ENCODE results near the gene LYPLA2. TPM values are rescaled to one million over a fixed set of nuclear protein-coding genes. Genes with fewer than 3 reads are reported as not detected.
"Not testable (repeated sequence)": the region's sequence is repeated elsewhere in the genome, so short reads cannot be mapped to it uniquely, and the experiment has no call there.

The LYPLA2 gene
- total RNA-seq, 2 experiments from 2014 or later = 37.4 to 37.7 TPM

GRCh38 chr1:23824711-23825075 lies 33.7 kb downstream of the LYPLA2 start:
- H3K36me3 ChIP-seq (ENCODE audit: insufficient read depth, low read length) = no peaks in the 10 kb centered on the region
- peak overlapping the region; percentile 84 to 92 for H3K27ac ChIP-seq (ENCODE audit: low read depth in 1 of 2, low read length in 2 of 2)
- no peaks in the 10 kb centered on the region for H3K27me3 ChIP-seq (ENCODE audit: control insufficient read depth in 1 of 2, insufficient read depth in 2 of 2, low read length in 2 of 2)
- intact Hi-C loops (cut with DNase I, micrococcal nuclease) = loop anchor here (1.0 to 10.0 kb wide), 4 partner anchors 14 to 1510 kb away; partner anchors contain the start of genes FUCA1 (in 1 of the 2) and TMEM50A (in 1 of the 2)
- Mint-ChIP-seq H3K9me3 (no peaks in the 10 kb centered on the region), H3K27me3 (no peaks in the 10 kb centered on the region), H3K27ac (peak overlapping the region; percentile 96), H3K4me3 (peak overlapping the region; percentile 96), H3K36me3 (ENCODE audit: low read depth) (peaks cover 19% of the 10 kb centered on the region), H3K4me1 (ENCODE audit: low read depth) (peaks cover 20% of the 10 kb centered on the region)
- TF ChIP-seq, protein P1, sequence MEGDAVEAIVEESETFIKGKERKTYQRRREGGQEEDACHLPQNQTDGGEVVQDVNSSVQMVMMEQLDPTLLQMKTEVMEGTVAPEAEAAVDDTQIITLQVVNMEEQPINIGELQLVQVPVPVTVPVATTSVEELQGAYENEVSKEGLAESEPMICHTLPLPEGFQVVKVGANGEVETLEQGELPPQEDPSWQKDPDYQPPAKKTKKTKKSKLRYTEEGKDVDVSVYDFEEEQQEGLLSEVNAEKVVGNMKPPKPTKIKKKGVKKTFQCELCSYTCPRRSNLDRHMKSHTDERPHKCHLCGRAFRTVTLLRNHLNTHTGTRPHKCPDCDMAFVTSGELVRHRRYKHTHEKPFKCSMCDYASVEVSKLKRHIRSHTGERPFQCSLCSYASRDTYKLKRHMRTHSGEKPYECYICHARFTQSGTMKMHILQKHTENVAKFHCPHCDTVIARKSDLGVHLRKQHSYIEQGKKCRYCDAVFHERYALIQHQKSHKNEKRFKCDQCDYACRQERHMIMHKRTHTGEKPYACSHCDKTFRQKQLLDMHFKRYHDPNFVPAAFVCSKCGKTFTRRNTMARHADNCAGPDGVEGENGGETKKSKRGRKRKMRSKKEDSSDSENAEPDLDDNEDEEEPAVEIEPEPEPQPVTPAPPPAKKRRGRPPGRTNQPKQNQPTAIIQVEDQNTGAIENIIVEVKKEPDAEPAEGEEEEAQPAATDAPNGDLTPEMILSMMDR (IDR thresholded peaks at IDR 0.05) = no peak
- CTCF ChIA-PET = interaction anchor here (0.9 to 5.5 kb wide), 3 partner anchors 14 to 133 kb away, joined by 3 to 44 read pairs (median 7); partner anchors contain the start of gene RPL11
- ATAC-seq (ENCODE audit: poor library complexity) (peak; percentile 12), DNase-seq (no peak)
- peak overlapping the region; percentile 93 for H3K4me3 ChIP-seq (ENCODE audit: low read length)
- POLR2A ChIA-PET = interaction anchor here (0.9 to 2.3 kb wide), 12 partner anchors 15 to 456 kb away, joined by 3 to 32 read pairs (median 4); partner anchors contain the start of genes ELOA, GALE, PITHD1 and PNRC2
- peaks cover 15% of the 10 kb centered on the region for H3K4me1 ChIP-seq (ENCODE audit: insufficient read depth, low read length)
- H3K9me3 ChIP-seq (ENCODE audit: control insufficient read depth in 1 of 2, insufficient read depth in 1 of 2, low read length in 2 of 2) = no peaks in the 10 kb centered on the region

DNA sequence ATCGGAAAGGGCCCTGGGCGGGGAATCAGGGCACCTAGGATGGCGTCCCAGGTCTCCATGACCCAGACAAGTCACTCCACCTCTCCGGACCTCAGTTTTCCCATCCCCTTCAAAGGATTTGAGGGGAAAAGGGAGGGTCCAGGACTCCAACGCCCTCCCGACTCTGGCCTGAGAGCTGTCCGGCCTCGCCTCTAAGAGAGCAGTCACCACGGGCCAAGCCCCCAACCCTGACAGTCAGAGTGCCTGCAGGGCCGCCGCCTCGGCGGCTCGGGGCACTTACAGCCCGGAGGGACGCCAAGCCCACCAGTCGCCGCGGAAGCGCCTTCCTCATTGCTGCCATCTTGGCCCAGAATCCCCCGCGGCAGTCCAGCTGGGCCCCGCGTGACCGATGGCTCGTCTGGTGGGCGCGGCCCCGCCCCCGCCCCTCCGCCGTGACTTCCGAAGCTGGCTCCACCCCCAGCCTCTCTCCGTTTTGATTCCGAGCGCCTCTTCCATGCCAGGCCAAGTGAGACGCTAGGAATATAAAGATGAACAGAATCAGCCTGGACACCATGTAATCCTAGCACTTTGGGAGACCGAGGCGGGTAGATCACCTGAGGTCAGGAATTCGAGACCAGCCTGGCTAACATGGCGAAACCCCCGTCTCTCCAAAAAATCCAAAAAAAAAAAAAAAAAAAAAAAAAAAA lies 34.3 kb downstream of the LYPLA2 start, which contains the start of gene HMGCL:
Gene HMGCL, minus strand, starts transcription at position 354 of the 686 bp plus-strand sequence. Its CDS starts 14 bp downstream, at position 340.
- peak within 1 kb of the TSS; percentile 96 for H3K4me3 Mint-ChIP-seq
- Histone ChIP-seq H3K9me3 (ENCODE audit: control insufficient read depth in 1 of 2, insufficient read depth in 1 of 2, low read length in 2 of 2) (no peaks in the 10 kb centered on the region), H3K27ac (ENCODE audit: low read depth in 1 of 2, low read length in 2 of 2) (peak within 1 kb of the TSS; percentile 84 to 92), H3K36me3 (ENCODE audit: insufficient read depth, low read length) (no peaks in the 10 kb centered on the region), H3K4me1 (ENCODE audit: insufficient read depth, low read length) (peaks cover 15% of the 10 kb centered on the region), H3K4me3 (ENCODE audit: low read length) (peak within 1 kb of the TSS; percentile 93), H3K27me3 (ENCODE audit: control insufficient read depth in 1 of 2, insufficient read depth in 2 of 2, low read length in 2 of 2) (no peaks in the 10 kb centered on the region)
- ATAC-seq (ENCODE audit: poor library complexity) (peak; percentile 94), DNase-seq (peak; percentile 72 to 94 (median 83))
- H3K36me3 Mint-ChIP-seq (ENCODE audit: low read depth) = peaks cover 16% of the 10 kb centered on the region
- H3K27me3 Mint-ChIP-seq = no peaks in the 10 kb centered on the region
- CTCF ChIA-PET = interaction anchor here (0.9 to 5.5 kb wide), 4 partner anchors 15 to 134 kb away, joined by 3 to 44 read pairs (median 6); partner anchors contain the start of genes LYPLA2 and RPL11
- intact Hi-C loops (cut with DNase I, micrococcal nuclease) = loop anchor here (1.0 to 10.0 kb wide), 4 partner anchors 13 to 1510 kb away; partner anchors contain the start of genes FUCA1 (in 1 of the 2) and TMEM50A (in 1 of the 2)
- peak within 1 kb of the TSS; percentile 96 for H3K27ac Mint-ChIP-seq
- peaks cover 20% of the 10 kb centered on the region for H3K4me1 Mint-ChIP-seq (ENCODE audit: low read depth)
- POLR2A ChIA-PET = interaction anchor here (0.6 to 2.3 kb wide), 18 partner anchors 14 to 1019 kb away, joined by 3 to 32 read pairs (median 3); partner anchors contain the start of genes ELOA, GALE, HNRNPR and PITHD1
- H3K9me3 Mint-ChIP-seq = no peaks in the 10 kb centered on the region
- TF ChIP-seq, protein P1 (IDR thresholded peaks at IDR 0.05) = no peak

DNA sequence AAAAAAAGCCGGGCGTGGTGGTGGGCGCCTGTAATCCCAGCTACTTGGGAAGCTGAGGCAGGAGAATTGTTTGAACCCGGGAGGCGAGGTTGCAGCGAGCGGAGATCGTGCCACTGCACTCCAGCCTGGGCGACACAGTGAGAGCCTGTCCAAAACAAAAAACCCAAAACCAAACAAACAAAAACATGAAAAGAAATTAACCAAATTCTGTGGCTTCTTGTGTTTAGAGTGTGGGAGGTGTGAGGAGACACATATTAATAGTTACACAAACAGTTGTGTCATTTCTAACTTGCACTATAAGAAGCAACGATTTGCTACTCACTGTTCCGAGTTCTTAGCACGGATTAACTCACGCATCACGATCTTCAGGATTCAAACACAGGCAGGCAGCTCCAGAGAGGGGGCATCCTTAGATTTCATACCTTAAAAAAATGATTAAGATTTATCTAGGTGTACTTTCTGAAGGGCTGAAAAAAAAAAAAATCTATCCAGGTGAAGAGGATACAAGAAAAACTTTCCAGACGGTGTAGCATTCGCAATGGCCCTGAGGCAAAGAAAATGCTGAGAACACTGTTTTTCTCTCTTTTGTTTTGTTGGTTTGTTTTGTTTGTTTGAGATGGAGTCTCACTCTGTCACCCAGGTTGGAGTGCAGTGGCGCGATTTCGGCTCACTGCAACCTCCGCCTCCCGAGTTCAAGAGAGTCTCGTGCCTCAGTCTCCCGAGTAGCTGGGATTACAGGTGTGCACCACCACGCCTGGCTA lies 35.0 kb downstream of the LYPLA2 start:
- no peaks in the 10 kb centered on the region for H3K9me3 ChIP-seq (ENCODE audit: control insufficient read depth in 1 of 2, insufficient read depth in 1 of 2, low read length in 2 of 2)
- TF ChIP-seq, protein P1 (IDR thresholded peaks at IDR 0.05) = no peak
- no peaks in the 10 kb centered on the region for H3K36me3 ChIP-seq (ENCODE audit: insufficient read depth, low read length)
- H3K27me3 Mint-ChIP-seq = no peaks in the 10 kb centered on the region
- H3K27ac ChIP-seq (ENCODE audit: low read depth in 1 of 2, low read length in 2 of 2) = peak overlapping the region; percentile 84 to 92
- H3K27me3 ChIP-seq (ENCODE audit: control insufficient read depth in 1 of 2, insufficient read depth in 2 of 2, low read length in 2 of 2) = no peaks in the 10 kb centered on the region
- POLR2A ChIA-PET = interaction anchor here (0.6 to 2.3 kb wide), 16 partner anchors 13 to 1019 kb away, joined by 3 to 32 read pairs (median 3); partner anchors contain the start of genes ELOA, GALE, HNRNPR and PITHD1
- CTCF ChIA-PET = interaction anchor here (0.9 to 5.5 kb wide), 4 partner anchors 15 to 134 kb away, joined by 3 to 44 read pairs (median 6); partner anchors contain the start of genes LYPLA2 and RPL11
- peaks cover 9% of the 10 kb centered on the region for H3K36me3 Mint-ChIP-seq (ENCODE audit: low read depth)
- peak overlapping the region; percentile 96 for H3K27ac Mint-ChIP-seq
- H3K4me1 ChIP-seq (ENCODE audit: insufficient read depth, low read length) = peaks cover 15% of the 10 kb centered on the region
- DNase-seq (peak in 4 of 14 experiments; percentile 9 to 45 (median 36)), ATAC-seq (ENCODE audit: poor library complexity) (peak; percentile 19)
- peak overlapping the region; percentile 96 for H3K4me3 Mint-ChIP-seq
- peak overlapping the region; percentile 93 for H3K4me3 ChIP-seq (ENCODE audit: low read length)
- no peaks in the 10 kb centered on the region for H3K9me3 Mint-ChIP-seq
- peaks cover 20% of the 10 kb centered on the region for H3K4me1 Mint-ChIP-seq (ENCODE audit: low read depth)
- intact Hi-C loops (cut with DNase I, micrococcal nuclease) = loop anchor here (1.0 to 10.0 kb wide), 4 partner anchors 12 to 1509 kb away; partner anchors contain the start of genes FUCA1 (in 1 of the 2) and TMEM50A (in 1 of the 2)

GRCh38 chr1:23826590-23826989 lies 35.6 kb downstream of the LYPLA2 start:
- not testable (repeated sequence) for H3K4me3 ChIP-seq (ENCODE audit: low read length); H3K27ac ChIP-seq (ENCODE audit: low read depth in 1 of 2, low read length in 2 of 2); H3K27ac Mint-ChIP-seq; H3K9me3 ChIP-seq (ENCODE audit: control insufficient read depth in 1 of 2, insufficient read depth in 1 of 2, low read length in 2 of 2); H3K27me3 Mint-ChIP-seq; H3K36me3 ChIP-seq (ENCODE audit: insufficient read depth, low read length); H3K9me3 Mint-ChIP-seq; H3K27me3 ChIP-seq (ENCODE audit: control insufficient read depth in 1 of 2, insufficient read depth in 2 of 2, low read length in 2 of 2); ATAC-seq (ENCODE audit: poor library complexity); DNase-seq; H3K36me3 Mint-ChIP-seq (ENCODE audit: low read depth)
- POLR2A ChIA-PET = interaction anchor here (2.1 to 2.3 kb wide), 2 partner anchors 13 to 49 kb away, joined by 10 to 17 read pairs; partner anchors contain the start of gene PITHD1
- peaks cover 15% of the 10 kb centered on the region for H3K4me1 ChIP-seq (ENCODE audit: insufficient read depth, low read length)
- intact Hi-C loops (cut with DNase I, micrococcal nuclease) = loop anchor here (5.0 to 10.0 kb wide), 2 partner anchors 41 to 1508 kb away; partner anchors contain the start of genes FUCA1 (in 1 of the 2) and TMEM50A (in 1 of the 2)
- CTCF ChIA-PET = interaction anchor here (1.0 kb wide), 1 partner anchor 36 kb away, joined by 5 read pairs; the partner anchor contains the start of gene LYPLA2
- H3K4me1 Mint-ChIP-seq (ENCODE audit: low read depth) = peaks cover 20% of the 10 kb centered on the region
- peak overlapping the region; percentile 58 for H3K4me3 Mint-ChIP-seq
